D721Med (cell line): ENCODE results near the gene TMEM132C.

Source experiments
- DNase-seq: peaks from one replicate; pipeline ENCODE4 v3.0.0; 2011; ENCODE audit warnings: low spot score; ENCODE audit not compliant: insufficient read length
- FAIRE-seq: peaks from 2 replicates; lab custom pipeline; 2011; peaks lifted over from hg19 to GRCh38; lab: Jason Lieb, UNC
- CTCF ChIP-seq: IDR thresholded peaks from 2 replicates; pipeline ENCODE4 v1.5.1; 2012; ENCODE audit warnings: mild to moderate bottlenecking, control low read depth; ENCODE audit not compliant: insufficient read depth; ENCODE audit errors: missing control alignments

TMEM132C gene

GRCh38 chr12:128521981-128522380, 255.0 kb downstream of the TMEM132C start:
- TF ChIP-seq CTCF, result no peak
- no peak for FAIRE-seq
- DNase-seq, result no peak

GRCh38 chr12:128524439-128524838, 257.5 kb downstream of the TMEM132C start:
- FAIRE-seq (no peak), DNase-seq (no peak)
- no peak for TF ChIP-seq CTCF

- no peak for DNase-seq
- no peak for FAIRE-seq
- TF ChIP-seq CTCF, result peak; percentile 66
Observed at GRCh38 chr12:128531170-128531569, 264.2 kb downstream of the TMEM132C start.

- no peak for TF ChIP-seq CTCF
- DNase-seq (no peak), FAIRE-seq (no peak)
Observed at GRCh38 chr12:128534906-128535305, 267.9 kb downstream of the TMEM132C start.

GRCh38 chr12:128536810-128537209, 269.8 kb downstream of the TMEM132C start:
- DNase-seq, result no peak
- FAIRE-seq, result no peak
- TF ChIP-seq CTCF, result no peak

GRCh38 chr12:128537668-128538067, 270.7 kb downstream of the TMEM132C start:
- no peak for FAIRE-seq
- no peak for DNase-seq
- TF ChIP-seq CTCF, result no peak

GRCh38 chr12:128542844-128543243, 275.9 kb downstream of the TMEM132C start:
- no peak for FAIRE-seq

More at GRCh38 chr12:128542844-128543243, 275.9 kb downstream of the TMEM132C start:
- TF ChIP-seq CTCF, result no peak
- no peak for DNase-seq
